Right renal cortex interstitium (tissue), 3 donors: ENCODE data around the gene GPRASP3. TPM values are rescaled to one million over a fixed set of nuclear protein-coding genes. Genes with fewer than 3 reads are reported as not detected.

Experiments used
- DNase-seq, 3 donors: peaks; one replicate each; pipeline ENCODE4 v3.0.0-alpha.2; 2013; ENCODE audit warnings: low read depth in 3 of 3, low spot score in 2 of 3
- polyA plus RNA-seq, 3 donors: library from polyadenylated mRNA; unstranded; fragments of 120-200 nt; gene quantifications; one replicate each; pipeline ENCODE4 v1.2.1, GENCODE V29; 2013; ENCODE audit not compliant: insufficient read length in 3 of 3

The GPRASP3 gene
- polyA plus RNA-seq, 3 donors = 16.9 to 19.8 (median 18.9) TPM

- no peak for DNase-seq
These were observed 25.5 kb downstream of the GPRASP3 start for GRCh38 chrX:102745857-102746584.

GRCh38 chrX:102765217-102765616 lies 44.7 kb downstream of the GPRASP3 start:
- no peak for DNase-seq

DNA sequence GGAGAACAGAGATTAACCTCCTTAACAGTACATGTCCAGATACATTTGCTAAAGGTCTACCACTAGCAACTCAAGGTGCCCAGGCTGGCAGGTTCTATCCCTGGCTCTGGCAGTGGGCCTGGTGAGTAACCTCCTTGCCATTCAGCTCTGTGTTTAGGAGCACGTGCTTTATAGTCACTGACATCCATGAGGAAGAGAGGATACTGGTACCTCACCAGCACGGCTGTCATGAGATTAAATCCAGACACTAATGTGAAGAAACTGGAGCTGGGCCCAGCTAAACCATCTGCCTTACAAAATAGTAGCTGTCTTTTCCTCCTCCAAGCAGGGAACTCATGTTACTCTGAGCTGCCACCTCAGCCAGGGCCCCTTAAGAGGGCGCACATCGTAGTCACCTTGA lies 45.3 kb downstream of the GPRASP3 start:
- DNase-seq = no peak

- no peak for DNase-seq
These were observed 46.7 kb downstream of the GPRASP3 start for GRCh38 chrX:102767287-102767686.

DNA sequence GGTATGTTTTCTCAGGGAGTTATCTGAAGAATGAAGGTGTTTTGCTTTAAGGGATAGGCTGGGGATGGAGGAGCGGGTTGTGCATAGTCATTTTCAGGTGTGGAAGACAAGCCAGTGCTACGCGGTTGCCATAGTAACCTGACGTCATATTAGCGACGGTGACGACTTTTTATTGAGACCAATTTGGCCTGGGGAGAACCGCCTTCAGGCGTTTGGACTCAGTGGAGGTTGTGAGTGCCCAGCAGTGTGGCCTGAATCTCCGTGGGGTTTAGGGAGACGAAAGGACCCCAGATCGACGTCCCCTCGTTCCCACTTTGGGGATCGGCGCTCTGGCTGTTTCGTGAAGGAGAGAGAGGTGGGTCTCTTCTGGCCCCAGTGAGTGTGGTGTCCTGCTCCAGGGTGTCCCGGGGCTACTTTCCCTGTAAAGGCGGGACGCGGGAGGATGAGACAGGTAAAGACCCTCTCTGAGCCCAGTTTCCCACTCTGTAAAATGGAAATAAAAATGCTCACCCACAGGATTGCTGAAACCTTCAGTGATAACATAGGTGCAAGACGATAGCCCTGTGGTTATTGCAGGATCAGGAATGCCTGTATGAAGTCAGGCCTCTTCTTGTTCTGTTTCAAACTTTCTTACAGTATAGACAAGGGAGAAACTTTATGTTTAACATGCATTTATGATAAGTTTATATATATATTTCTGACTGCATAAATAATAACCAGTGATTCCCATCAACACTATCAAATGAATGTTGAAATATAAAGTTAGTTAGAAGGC lies 48.6 kb downstream of the GPRASP3 start:
- peak; percentile 81 to 90 (median 85) for DNase-seq

Other genes starting within 250 kb of the GPRASP3 start
- 1 to 10 TPM in 2 of 3 donors, under 1 TPM in 1; 0.68 to 2.2 (median 1.2) TPM for gene TCP11X2, start 248.9 kb upstream of the GPRASP3 start, polyA plus RNA-seq
- 10 to 100 TPM; 67.2 to 72.7 (median 72.1) TPM for gene TMSB15A, start 204.0 kb upstream of the GPRASP3 start, polyA plus RNA-seq
- gene ARMCX5, start 121.2 kb upstream of the GPRASP3 start, polyA plus RNA-seq = 10 to 100 TPM; 16.2 to 17.2 (median 16.7) TPM
- gene GPRASP1, start 69.3 kb upstream of the GPRASP3 start, polyA plus RNA-seq = 10 to 100 TPM in 2 of 3 donors, 1 to 10 TPM in 1; 8.8 to 15.4 (median 11.9) TPM
- gene GPRASP2, start 8.3 kb upstream of the GPRASP3 start, polyA plus RNA-seq = 10 to 100 TPM; 38.5 to 44.3 (median 38.6) TPM
- under 1 TPM in 1 of 3 donors, not detected in 2; 0.23 TPM for gene RAB40AL, start 216.5 kb downstream of the GPRASP3 start, polyA plus RNA-seq